Posterior cingulate gyrus (tissue), 11 donors: ENCODE results near the gene KCNN2.
"Not testable (repeated sequence)": the region's sequence is repeated elsewhere in the genome, so short reads cannot be mapped to it uniquely, and the experiment has no call there.

Source experiments
- DNase-seq, 10 donors: peaks; one replicate each; pipeline versions ENCODE4 v3.0.0 to v3.0.0-alpha.2; 2020 to 2021; ENCODE audit warnings: mixed read lengths in 3 of 10
- intact Hi-C: fragments of 100-400 bp; cut with DNase I; formaldehyde crosslinking; loops from one replicate; pipeline ENCODE4 v1.15.1; 2023

Gene KCNN2

DNA sequence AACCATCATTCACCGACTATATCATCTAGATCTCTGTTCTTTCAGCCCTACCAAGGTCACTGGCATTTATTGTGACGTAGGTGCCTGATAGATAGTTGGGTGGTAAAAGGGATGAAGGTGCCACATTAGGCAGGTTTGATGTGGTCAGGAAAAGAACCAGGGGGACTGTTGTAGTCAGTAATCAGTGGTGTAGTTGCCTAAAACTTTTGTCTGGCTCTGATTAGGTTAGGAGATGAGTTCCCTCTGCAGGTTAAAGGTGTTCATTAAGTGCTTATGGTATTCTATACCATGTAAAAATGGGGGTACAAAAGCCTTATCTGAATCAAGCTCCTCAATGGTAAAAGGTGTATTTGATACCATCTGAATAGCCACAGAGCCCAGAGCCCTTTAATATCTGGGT, 55.6 kb downstream of the KCNN2 start:
- intact Hi-C loops, result no loop called here
- DNase-seq, result no peak

DNA sequence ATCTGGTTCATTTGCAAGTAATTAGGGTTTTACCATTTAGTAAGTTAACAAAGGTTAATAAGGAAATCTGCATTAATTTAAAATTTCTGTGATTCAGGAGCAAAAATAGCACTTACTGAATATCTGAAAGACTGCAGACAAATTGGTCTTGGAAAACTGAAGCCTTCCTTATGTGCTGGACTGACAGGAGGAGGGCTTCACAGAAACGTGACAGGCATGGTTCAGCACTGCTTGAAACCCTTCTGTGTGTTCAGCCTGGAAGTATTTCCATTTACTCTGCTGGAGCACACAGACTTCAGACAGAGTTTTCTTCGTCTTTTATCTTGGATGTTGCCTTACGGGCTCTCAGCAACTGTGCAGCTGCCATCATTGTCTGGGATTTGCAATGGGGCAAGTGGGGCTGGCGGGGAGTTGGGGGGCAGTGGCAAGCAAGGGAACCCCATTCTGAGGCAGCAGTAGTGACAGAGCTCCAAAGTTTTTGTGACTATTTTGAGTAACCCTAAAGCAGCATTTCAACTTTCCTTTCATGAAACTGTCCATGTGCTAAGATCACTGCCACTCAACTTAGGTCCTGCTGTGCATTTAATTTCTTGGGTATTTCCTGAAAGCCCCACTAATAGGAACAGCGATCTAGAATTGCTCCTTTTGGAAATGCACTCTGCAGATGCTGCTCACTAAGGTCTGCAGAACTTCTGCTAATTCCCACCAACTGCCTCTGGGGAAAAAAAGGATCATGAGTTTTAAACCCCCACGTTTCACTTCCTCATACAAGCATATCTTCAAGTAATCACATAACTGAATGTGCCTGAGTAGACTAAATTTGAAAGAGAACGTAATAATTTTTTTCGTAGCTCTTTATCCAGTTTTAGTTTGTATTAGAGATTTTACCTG, 56.6 kb downstream of the KCNN2 start:
- no peak for DNase-seq
- intact Hi-C loops, result no loop called here

DNA sequence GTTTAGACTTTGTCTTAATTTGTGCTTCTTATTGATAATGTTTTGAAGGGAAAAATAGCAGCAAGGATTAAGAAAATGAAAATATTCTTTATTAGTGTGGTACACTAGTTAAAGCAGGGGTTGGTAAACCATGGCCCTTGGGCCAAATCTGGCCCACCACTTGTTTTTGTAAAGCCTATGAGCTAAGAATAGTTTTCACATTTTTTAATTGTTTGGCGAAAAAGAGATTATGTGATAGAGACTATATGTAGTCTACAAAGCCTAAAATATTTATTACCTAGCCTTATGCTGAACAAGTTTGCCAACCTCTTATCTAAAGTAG, 57.2 kb downstream of the KCNN2 start:
- intact Hi-C loops, result no loop called here
- DNase-seq, result no peak

DNA sequence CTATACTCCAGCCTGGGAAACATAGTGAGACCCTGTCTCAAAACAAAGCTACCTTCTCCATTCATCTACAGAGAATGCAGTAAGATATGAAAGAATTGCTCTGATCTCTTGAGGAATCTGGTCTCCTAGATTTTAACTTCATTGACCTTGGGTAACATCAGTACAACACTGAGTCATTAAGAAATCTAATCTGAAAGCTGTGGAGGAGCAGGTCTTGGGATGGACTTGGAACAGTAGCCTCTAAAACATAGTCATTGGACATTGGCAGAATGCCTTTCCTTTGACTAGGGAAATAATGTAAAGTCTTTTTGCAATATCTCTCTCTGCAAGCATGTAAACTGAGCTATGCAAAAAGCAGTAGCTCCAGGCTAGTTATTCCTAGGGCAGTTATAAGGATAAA, 58.1 kb downstream of the KCNN2 start:
- intact Hi-C loops, result no loop called here
- DNase-seq, result no peak

DNA sequence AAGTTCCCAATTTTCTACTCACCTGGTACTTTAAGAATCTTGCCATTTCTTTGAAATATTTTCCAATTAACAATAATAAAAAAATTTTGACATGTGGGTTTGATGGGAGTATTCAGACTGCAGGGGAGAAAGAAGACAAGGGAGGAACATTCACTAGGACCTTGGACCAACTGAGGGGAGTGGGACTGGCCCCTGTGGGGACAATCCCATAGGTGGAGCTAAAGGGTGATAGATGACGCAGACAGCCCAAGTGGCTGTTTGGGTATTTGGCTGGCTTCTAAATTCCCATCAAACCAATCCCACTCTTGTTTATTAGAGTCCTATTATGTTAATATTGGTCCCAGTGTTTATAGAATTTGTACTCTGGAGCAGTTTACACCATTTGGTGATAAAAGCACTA, 65.3 kb downstream of the KCNN2 start:
- intact Hi-C loops, result no loop called here
- no peak for DNase-seq

DNA sequence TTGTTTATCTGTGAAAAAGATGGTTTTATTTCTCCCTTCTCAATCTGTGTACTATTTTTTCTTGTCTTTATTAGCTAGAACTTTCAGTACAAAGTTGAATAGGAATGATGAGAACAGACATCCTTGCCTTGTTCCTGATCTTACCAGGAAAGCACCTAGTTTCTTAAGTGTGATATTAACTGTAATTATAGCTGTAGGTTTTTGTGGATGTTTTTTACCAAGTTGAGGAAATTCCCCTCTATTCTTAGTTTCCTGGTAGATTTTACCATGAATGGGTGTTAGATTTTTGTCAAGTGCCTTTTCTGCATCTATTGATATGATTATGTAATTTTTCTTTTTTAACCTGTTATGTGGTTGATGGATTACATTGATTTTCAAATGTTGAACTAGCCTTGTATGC, 68.7 kb downstream of the KCNN2 start:
- intact Hi-C loops, result no loop called here
- DNase-seq, result no peak

DNA sequence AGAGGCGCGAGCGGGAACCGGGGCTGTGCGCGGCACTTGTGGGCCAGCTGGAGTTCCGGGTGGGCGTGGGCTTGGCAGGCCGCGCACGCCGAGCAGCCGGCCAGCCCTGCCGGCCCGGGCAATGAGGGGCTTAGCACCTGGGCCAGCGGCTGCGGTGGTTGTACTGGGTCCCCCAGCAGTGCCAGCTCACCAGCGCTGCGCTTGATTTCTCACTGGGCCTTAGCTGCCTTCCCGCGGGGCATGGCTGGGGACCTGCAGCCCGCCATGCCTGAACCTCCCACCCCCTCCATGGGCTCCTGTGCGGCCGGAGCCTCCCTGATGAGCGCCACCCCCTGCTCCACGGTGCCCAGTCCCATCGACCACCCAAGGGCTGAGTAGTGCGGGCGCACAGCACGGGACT, 70.8 kb downstream of the KCNN2 start:
- peak in 2 of 10 donors; percentile 65 to 83 for DNase-seq
- intact Hi-C loops, result not testable (repeated sequence)

DNA sequence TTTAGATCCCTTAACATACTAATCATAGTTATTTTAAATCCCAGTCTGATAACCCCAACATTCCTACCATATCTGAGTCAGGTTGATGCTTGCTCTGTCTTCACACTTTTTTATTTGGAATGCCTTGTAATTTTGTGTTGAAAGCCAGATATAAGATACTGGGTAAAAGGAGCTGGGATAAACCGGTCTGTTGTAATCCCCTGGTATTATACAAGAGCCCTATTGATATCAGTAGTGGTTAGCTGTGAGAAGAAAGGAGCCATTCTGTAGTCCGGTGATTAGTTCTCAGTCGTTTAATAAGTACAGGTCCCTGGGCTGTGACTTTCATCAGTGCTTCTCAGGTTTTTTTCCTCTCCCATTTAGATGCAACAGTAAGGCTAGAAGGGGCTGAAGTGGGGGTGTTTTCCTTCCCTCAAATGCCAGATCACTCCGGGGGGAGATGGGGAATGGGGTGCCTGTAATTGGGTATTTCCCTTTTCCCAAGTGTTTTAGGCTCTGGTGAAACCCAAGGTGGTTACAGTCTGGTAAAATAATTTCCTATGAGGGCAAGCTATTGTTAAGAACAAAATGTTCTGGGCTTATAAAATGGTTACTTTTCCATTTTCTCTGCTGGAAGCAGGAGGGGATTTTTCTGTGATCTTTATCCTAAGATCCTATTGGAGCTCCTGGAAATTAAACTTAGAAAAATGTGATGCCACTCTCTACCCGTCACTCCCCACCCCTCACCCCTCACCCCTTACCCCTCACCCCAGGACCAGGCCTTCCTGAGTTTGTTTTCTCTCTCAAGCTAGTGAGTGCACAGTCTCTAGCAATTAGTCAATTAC, 72.7 kb downstream of the KCNN2 start:
- DNase-seq, result no peak
- intact Hi-C loops, result no loop called here

DNA sequence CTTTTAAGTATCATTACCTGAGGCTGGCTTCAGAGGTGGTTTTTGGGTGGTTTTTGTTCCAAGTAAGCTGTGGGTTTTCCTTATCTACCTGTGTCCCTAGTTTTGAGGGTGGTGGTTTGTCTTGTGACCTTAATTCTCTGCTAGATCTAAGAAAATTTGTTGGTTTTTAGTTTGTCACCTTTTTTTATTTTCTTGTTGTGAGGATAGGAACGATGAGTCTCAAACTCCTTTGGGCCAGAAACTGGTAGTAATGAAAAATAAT, 73.3 kb downstream of the KCNN2 start:
- intact Hi-C loops, result no loop called here
- DNase-seq, result no peak

DNA sequence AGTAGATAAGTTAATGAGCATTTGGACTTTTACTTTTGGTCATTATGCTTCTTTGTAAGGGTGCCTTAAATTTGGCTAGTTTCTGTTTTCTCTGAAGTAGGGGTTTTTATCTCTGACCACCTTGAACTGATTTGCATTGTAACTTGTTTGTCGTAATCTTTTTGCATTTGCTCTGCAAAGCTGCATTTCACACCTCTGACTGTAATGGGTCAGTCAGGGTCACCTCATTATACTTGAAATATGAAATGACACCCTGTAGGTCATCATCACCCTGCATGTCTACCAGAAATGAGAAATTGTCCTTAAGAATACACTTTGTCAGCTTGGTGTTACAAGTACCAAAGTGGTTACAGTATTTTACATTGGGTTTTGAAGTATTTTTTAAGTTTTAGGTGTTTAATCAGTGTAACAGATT, 74.0 kb downstream of the KCNN2 start:
- no peak for DNase-seq
- intact Hi-C loops, result no loop called here

DNA sequence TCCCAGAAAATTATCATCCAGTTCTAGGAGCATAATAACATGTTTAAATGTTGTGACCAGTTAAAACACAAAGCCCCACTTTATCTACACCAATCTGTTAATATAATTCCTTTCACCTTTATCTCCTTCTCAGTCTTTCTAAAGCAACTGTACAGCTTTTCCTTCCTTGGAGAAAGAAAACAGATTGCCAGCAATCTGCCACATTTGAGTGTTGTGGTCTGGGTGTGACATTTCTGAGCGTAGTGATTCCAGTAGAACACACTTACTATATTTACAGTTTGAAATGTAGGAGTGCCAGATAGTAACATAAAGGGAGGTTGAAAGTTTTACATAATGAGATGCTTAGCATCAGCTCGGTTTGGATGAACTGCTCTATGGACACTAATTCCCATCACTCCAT, 76.1 kb downstream of the KCNN2 start:
- DNase-seq, result no peak
- intact Hi-C loops, result no loop called here

DNA sequence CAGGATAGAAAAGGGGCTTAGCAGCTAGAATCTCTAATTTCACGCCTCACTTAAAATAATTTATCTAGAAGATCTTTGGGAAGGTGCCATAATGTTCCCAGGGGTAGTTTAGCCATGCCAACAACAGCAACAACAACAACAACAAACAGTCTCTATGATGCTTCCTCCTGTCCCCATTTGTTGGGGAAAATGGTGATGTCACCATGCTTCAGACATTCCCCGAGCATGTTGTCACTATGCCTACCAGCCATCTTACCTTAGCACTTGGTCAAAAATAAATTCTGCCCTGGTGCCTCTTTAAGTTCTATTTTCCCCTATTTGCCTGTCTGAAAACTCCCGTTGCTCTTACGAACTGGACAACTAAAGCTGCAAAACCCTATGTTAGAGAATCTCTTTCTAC, 76.6 kb downstream of the KCNN2 start:
- no peak for DNase-seq

DNA sequence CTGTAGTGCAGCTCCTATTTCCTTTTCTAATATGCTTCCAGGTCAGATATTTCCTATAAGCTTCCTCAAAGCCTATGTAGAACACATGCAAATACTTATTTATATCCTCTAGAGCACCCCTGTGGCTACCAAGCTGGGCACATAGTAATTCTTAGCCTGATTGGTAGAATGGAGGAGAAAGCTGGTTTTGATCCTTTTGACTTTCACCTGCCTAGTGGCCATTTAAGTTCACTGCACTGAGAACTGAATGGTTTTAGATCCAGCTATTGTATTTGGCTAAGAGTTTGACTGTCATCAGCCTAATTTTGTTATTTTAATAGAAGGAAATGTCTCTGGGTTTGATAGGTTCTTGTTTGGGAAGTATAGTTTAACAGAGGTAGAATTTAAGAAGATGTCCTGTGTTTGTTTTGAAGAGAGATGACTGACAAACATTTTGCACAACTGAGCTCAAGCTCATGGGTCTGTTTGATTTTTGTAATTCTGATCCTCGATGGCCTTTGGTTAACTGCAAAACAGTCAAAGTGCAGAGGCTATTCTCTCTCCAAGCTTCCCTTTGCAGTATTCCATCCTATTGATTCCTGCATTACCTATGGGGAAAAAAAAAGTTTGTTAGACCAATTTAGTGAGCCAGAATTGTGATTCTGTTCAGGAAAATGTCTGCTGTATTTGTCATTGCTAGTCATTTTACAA, 85.4 kb downstream of the KCNN2 start:
- intact Hi-C loops, result no loop called here
- DNase-seq, result no peak

More for the DNA sequence above, 76.6 kb downstream of the KCNN2 start:
- intact Hi-C loops, result no loop called here

DNA sequence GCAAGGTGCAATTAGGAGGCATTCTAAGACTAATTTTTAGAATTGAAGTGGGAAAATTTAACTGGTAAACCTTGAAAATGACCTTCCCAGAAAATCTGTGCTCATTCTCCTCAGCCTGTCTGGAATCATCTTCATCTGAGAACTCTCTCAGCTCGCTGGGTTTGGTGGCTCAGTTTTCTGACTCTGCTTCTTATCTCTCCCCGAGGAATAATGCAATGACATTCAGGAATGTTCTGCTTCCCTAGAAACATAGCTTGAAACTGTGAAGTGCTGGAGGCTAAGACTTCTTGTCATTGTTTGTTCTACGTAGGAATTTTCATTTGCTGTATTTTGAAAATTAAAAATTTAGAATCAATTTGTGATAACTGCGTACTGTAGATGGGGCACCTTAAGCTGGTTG, 86.6 kb downstream of the KCNN2 start:
- intact Hi-C loops, result loop anchor here (2.0 kb wide), 1 partner anchor 86 kb away; the partner anchor contains the start of gene KCNN2
- DNase-seq, result no peak

DNA sequence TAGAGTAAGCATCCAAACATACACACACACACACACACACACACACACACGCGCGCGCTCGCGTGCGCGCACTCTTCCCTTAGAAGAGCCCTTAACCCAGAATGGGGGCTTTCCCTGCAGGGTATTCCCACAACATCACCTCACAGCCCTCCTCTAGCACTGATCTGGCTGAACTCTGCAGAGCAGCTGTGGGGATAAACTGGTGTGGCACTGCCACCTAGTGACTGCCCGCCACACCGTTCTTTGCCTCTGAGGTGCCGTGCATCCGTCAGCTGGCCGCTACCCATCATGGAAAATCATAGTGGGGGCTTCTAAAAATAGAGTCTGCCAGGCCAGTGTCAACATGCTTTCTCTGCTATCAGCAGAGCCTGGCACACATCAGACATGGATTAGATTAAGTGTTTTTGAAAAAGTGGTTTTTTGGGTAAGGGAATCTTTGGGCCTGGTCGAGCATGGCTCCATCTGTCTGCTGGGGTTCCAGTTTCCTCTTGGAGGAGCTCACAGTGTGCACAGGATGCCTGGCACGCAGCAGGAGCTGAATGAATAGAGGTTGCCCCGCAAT, 88.1 kb downstream of the KCNN2 start:
- intact Hi-C loops, result loop anchor here (1.0 to 5.0 kb wide), 4 partner anchors 87 to 838 kb away; partner anchors contain the start of gene KCNN2
- peak; percentile 71 to 96 (median 82) for DNase-seq

DNA sequence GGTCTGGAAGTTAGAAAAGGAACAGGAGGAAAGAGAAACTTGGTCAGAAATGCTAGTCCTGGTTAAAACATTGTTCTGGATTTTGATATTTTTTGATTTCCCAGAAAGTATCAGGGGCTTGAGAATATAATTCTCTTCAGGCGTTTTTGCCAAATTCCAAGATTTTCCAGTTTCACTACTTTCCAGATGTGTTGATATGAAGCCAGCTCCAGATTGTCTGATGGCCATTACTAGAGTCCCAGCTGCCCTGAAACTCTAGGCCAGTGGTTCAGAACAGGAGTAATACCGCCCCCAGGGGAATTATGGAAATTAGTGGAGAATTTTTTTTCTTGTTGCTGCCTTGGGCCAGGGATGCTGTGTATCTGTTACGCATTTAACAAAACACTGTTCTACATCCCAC, 88.6 kb downstream of the KCNN2 start:
- intact Hi-C loops, result loop anchor here (1.0 to 5.0 kb wide), 3 partner anchors 432 to 838 kb away; no protein-coding TSS in a partner anchor
- DNase-seq, result no peak

DNA sequence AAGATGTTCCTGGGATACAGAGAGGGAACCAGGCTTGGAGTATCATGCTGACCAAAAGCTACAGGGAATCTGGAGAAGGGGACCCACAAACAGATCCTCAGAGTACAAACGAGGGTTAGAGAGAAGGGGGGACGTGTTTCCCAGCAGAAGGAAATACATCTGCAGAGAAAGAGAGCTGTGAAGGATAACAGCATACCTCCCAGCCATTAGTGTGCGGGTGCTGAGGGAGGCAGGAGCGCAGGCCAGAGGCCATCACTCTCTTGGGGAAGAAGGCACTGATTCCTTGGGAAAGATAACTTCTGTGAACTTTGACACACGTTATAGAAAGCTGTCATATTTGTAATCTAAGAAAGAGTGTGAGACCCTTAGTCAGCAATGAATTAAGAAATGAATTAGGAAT, 96.9 kb downstream of the KCNN2 start:
- intact Hi-C loops, result no loop called here
- DNase-seq, result no peak

DNA sequence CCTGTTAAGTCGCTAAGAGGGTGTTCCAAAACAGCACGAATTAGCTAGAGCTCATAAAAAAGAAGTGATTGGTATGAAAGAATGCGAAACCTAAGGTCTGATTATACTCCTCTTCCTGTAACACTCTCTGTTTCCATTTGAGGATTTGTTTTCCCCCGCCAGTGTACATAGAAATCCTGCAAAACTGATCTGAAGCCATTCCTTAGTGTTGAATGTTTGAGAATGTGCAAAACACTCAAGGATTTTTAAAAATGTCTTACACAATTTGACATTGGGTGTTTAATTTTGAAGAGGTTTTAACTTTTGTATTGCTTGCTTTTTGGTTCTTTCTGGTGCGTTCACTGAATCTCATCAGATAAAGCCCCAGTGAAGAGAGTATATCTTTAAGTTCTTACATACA, 105.3 kb downstream of the KCNN2 start:
- no peak for DNase-seq
- intact Hi-C loops, result no loop called here

DNA sequence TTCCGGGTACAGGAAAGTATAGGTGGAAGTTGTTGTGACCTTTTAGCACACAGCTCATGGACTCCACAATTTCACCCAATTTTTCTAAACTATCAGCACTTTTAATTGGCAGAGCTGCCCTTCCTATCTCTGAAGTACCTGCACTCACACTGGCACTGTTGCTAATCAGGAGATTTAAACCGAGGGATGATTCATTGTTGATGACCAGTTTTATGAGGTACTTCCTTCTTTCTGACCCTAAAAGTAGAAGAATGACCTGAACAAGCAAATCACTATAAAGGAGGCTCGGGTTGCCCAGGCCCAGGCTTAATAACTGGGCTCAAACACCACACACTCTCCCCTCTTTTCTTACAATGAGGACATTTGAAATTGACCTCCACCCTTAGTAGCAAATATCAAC, 105.9 kb downstream of the KCNN2 start:
- DNase-seq, result no peak
- intact Hi-C loops, result no loop called here

DNA sequence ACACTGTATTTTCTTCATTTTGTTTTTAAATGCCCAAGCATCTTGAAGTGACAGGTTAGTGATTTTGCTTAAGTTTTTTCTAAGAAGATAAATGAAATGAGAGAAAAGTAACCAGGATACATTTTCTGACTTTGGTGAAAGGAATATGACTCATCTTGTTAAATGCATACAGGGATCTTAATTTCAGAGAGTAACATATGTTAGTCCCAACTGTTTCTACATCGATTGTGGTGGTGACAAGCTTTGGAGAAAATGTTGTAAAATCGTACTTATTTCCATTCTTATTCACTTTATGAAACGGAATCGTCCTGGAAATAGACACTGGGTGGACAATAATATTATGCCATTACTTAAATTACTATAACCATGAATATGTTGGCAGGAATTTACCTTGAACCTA, 107.5 kb downstream of the KCNN2 start:
- no peak for DNase-seq

DNA sequence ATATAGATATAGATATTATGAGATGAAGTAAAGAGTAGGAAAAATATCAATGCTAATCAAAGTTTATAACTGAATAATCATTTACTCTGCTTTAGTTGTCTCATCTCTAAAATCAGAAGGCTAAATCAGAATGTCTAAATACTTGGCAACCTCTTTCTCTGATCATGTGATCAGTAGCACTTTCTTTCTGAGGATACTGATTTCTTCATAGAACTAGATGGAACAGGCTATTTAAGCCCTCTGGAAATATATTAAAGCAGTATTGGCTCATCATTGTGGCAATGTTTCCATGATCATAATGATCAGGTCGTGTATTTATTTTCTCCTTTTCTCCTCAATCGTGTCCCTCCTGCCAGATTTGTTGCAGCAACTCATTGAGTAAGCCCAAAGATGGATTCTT, 109.7 kb downstream of the KCNN2 start:
- intact Hi-C loops, result no loop called here
- DNase-seq, result no peak

More for the DNA sequence above, 107.5 kb downstream of the KCNN2 start:
- intact Hi-C loops, result no loop called here
